Prostate gland (tissue), 2 donors: ENCODE results near the gene TTLL10.

Experiments
- CTCF ChIP-seq, 4 experiments: fragments of 200-600 bp in 2 of 4; fragments of 450-650 bp in 2 of 4; sonication (generic) in 2 of 4; IDR thresholded peaks; 1 replicate in 3 of 4; 2 replicates in 1 of 4; pipeline ENCODE4 v1.5.1; 2016 to 2019; ENCODE audit warnings: antibody characterized with exemption in 4 of 4, mild to moderate bottlenecking in 2 of 4, moderate library complexity in 2 of 4
- POLR2A ChIP-seq: fragments of 450-650 bp; IDR thresholded peaks from one replicate; pipeline ENCODE4 v1.6.1; 2016; ENCODE audit warnings: antibody characterized with exemption, mild to moderate bottlenecking
- POLR2AphosphoS5 ChIP-seq: sonication (generic); formaldehyde crosslinking; IDR thresholded peaks from one replicate; pipeline ENCODE4 v1.6.1; 2017; ENCODE audit warnings: antibody characterized with exemption

DNA sequence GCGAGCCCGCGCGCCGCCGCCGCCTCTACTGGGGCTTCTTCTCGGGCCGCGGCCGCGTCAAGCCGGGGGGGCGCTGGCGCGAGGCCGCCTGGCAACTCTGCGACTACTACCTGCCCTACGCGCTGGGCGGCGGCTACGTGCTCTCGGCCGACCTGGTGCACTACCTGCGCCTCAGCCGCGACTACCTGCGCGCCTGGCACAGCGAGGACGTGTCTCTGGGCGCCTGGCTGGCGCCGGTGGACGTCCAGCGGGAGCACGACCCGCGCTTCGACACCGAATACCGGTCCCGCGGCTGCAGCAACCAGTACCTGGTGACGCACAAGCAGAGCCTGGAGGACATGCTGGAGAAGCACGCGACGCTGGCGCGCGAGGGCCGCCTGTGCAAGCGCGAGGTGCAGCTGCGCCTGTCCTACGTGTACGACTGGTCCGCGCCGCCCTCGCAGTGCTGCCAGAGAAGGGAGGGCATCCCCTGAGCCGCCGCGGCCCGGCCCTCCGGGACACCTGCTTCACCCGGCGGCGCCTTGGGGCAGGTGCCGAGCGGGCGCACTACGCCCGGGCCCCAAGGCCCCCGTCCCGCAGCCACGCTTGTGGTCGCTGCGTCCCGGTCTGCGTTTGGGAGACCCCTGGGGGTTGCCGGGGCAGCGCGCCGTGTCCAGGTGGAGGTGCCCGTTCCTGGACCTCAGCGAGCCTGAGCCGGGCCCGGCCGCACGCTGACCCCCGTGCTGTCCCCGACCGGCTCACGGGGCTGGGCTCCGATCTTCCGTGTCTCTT is 59.3 kb downstream of the TTLL10 start:
- TF ChIP-seq CTCF (IDR thresholded peaks at IDR 0.05) = no peak
- no peak for TF ChIP-seq POLR2A
- no peak for TF ChIP-seq POLR2AphosphoS5
